Measurements from ENCODE around the gene MAML2.

MAML2 gene

GRCh38 chr11:96125400-96125799 lies 217.6 kb downstream of the MAML2 start:
- no peak for DNase-seq (ENCODE audit: low spot score)

DNA sequence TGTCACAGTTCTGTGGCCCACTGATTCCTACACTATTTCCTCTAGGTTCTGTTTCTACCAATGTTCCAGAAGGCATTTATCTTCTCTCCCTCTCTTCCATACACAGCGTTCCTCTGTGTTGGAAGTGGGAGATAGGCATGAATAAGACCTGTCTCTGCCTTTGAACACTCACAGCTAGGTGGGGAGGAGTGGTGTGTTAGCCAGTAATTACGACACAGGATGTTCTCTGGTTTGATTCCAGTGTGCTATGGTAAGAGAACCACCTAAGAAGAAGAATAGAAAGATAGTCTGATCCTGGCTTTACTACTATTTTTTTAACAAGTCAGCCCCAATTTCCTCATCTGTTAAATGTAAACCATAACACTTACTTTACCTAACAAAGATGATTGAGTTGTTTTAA lies 218.8 kb downstream of the MAML2 start:
- DNase-seq (ENCODE audit: low spot score): no peak

- DNase-seq (ENCODE audit: low spot score): no peak
These were observed 219.7 kb downstream of the MAML2 start for GRCh38 chr11:96123301-96123700.

GRCh38 chr11:96122601-96123074 lies 220.4 kb downstream of the MAML2 start:
- DNase-seq (ENCODE audit: low spot score): no peak

GRCh38 chr11:96119211-96119610 lies 223.8 kb downstream of the MAML2 start:
- DNase-seq (ENCODE audit: low spot score): no peak

- DNase-seq (ENCODE audit: low spot score): no peak
These were observed 226.6 kb downstream of the MAML2 start for GRCh38 chr11:96116376-96116775.

DNA sequence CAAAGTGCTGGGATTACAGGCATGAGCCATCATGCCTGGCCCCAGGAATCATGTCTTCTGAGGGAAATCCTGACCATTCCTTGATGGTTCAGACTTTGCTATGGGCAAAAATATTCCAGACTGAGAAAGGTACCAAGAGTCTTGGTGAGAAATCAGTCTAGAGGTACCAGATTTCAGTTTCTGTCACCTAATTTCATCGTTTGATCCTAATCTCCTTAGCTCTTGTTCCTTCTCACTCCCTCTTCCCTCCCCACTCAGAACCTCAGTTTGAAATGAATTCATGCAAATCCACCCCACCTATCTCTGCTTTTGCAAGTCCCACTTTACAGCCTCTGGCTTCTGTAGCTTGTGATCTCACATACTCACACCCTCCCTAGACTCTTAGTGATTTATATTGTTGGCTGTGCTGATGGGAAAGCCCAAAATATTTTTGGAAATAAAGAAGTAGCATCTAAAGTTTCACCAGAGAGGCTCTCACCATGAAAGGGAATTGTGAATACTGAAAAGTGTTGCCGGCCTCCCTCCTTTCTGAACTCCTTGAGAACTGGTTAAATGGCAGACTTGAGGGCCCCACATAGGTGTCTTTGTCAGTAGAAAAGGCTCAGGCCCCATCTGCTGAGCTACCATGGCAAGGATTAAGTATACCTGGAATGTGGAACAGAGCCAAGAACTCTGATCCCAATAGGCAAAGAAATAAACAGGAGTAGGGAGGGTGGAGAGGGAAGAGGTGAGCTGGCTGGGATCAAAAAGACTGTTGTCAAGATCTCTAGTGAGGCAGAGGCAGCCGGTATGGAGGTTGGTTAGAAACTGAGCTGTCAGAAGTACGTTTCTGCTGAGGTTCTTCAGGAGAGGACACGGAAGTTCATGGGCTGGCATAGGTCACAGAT lies 228.6 kb downstream of the MAML2 start:
- peak; percentile 15 for DNase-seq (ENCODE audit: low spot score)

DNA sequence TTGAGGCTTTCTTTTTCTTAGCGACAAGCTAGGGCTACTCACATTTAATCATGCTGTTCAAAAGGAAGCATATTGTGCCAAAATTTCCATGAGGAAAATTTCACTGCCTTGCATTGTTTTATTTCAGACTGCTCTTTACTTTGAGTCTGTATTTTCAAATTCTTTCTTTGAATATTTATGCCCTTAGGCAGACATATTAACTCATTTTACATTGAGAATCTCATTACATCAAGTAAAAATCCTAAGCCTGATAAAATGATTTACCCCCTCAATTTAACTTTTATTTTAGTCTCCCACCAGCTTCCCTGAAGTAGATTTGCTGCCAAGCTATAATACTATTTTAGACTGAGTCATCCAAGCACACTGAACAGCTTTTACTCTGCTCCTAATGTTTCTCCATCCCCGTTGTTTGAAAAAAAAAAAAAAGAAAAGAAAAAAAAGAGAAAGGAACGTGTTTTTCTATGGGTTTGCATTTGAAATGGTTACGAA lies 229.8 kb downstream of the MAML2 start:
- no peak for DNase-seq (ENCODE audit: low spot score)

DNA sequence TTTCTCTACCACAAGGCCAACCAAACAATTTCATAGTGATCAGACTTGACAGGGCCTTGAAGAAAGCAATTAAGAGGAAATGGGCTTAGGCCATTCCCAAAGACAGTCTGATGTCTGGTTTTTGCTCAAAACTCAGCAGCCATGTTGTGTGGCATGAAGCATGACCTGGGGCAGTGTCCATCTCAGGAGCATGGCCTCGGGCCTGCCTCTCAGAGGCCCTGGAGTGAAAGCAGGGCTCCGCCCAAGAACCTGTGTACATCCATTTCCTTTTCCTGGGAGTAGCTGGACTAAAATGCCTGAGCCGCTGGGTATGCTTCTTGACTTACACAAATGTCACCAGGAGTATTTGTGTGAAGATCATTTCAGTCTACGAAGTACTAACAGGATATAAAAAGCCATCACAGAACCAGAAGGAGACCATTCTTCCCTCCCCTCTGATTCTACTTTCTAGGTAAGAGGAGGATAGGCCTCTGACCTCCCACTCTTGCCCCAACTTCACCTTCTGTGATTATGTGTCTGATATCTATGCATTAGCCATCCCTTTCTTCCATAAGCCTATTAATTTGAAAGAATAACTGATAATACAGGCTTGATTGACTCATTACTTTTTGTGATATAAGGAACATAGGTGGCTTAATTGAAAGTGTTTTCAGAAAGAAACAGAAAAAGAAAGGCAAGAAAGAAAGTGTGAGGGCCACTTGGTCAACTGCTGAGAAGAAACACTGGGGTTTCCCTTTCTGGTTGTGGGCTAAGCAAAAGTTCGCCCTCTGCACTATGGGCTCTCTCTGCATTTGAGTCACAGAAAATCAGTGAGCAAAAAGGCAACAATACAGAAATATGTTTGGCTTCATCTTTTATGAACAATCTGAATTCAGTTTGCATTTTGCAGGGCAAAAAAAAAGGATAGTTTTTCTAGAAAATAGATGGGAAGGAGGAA lies 230.5 kb downstream of the MAML2 start:
- peak; percentile 68 for DNase-seq (ENCODE audit: low spot score)

DNA sequence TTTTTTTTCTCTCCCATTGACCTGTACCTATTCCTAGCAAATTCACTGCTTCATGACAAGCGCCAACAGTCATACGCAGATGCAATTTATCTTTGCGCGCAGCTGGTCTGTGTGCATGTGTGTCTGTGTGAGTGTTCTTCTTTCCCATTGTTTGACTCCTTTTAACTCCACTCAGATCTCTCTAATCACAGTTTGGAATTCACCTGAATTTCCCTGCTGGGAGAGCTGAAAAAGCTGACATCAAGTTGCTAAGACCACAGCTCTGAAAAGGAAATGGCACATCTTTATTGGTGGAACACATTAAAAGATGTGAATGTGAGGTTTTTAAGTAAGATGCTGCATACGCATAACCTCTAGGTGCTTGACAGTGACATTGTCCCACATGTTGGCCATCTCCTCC lies 231.7 kb downstream of the MAML2 start:
- no peak for DNase-seq (ENCODE audit: low spot score)

GRCh38 chr11:96110302-96110701 lies 232.7 kb downstream of the MAML2 start:
- no peak for DNase-seq (ENCODE audit: low spot score)

- DNase-seq (ENCODE audit: low spot score): no peak
These were observed 233.5 kb downstream of the MAML2 start for GRCh38 chr11:96109331-96110030.

DNA sequence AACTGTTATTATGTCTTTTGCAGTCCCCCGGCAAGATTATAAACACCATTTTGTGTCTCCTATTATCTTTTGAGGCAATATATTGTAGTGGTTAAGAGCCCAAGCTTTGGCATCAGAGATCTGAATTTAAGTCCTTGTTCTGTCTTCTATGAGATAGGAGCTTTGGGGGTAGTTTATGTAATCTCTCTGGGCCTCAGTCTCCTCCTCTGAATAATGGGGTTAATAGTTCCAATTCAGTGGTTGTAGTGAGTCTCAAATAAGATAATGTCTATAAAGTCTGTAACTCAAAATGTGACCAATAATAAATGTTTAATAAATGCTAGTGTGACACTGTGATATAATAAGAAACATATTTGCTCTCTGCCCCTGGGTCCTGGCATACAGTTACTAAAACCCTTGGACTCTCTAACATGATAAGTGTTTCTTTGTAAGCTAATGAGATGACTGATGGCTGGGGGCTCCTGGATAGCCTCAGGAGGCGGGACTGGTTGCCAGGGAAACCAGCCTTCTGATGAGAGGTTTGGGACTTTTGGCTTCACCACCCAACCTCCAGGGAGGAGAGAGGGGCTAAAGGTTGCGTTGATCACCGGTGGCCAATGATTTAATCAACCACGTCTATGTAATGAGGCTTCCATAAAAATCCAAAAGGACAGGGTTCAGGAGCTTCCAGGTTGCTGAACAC lies 235.7 kb downstream of the MAML2 start:
- no peak for DNase-seq (ENCODE audit: low spot score)

DNA sequence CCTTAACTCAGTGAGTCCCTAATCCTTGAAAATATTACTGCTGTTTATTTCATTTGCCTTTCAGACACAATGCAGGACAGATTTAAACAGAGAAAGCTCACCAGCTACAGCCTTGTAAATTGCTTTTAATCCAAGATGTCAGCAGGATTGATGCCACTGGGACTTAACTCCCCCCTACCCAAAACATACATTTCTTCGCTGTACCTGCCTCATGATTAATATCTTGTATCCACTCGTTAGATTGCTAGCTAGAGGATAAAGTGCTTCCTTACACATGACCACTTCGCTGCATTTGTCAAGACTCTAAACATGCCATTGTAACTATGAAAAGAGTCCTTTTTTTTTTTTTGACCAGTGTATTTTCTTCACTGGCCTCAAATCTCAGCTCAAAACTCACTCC lies 236.3 kb downstream of the MAML2 start:
- DNase-seq (ENCODE audit: low spot score): no peak

GRCh38 chr11:96105944-96106343 lies 237.1 kb downstream of the MAML2 start:
- no peak for DNase-seq (ENCODE audit: low spot score)

DNA sequence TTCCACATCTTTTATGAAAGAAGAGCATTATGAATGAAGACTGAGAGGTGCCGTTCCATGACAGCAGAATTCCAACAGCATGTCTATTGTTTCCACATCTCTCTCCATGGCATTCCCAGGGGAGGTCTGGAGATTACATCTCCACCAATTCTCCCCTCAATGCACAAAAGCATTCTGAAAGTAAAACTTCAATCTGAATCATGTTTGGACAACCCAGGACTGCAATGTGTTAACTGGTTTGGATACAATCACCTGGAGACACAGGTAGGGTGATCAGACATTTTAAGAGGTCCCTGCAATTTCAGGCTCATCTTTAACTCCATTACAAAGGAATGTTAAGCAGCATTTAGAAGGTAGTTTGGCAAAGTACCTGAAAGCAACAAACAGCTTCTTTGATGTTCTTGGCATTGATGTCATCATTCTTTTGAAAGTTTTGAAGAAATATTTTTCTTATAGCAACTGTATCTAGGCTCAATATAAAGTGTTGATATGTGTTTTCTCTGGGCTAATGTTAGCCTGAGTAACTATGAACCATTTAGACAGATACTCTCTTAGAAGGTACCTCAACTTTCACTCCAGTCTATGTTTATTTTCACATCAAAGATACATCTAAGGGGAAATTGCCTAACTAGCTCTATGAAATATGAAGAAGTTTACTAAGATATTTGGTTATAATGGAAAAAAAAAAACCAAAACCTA lies 237.6 kb downstream of the MAML2 start:
- DNase-seq (ENCODE audit: low spot score): no peak

- no peak for DNase-seq (ENCODE audit: low spot score)
These were observed 238.5 kb downstream of the MAML2 start for GRCh38 chr11:96104496-96104895.

DNA sequence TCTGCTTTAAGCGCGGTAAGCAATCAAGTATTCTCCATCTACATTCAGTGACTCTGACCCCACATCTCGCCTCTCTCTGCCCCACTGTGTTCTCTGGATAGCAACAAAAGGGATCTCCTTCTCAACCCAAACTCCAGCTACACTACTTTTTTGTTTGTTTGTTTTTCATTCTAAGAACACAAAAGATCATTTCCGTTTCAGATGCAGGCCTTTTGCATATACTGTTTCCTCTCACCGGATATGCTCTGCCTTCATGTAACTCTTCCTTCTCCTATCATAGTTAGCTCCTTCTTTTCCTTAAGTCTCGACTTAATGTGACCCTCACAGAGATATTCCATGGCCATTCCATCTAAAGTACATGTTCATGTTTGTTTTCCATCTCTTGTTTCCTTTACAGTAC lies 239.3 kb downstream of the MAML2 start:
- DNase-seq (ENCODE audit: low spot score): no peak

GRCh38 chr11:96103102-96103501 lies 239.9 kb downstream of the MAML2 start:
- no peak for DNase-seq (ENCODE audit: low spot score)

- DNase-seq (ENCODE audit: low spot score): no peak
These were observed 240.3 kb downstream of the MAML2 start for GRCh38 chr11:96102664-96103078.

GRCh38 chr11:96101146-96101545 lies 241.8 kb downstream of the MAML2 start:
- DNase-seq (ENCODE audit: low spot score): no peak
